GM23338 (cell line): Measurements from ENCODE around the gene GRIA1. TPM values are rescaled to one million over a fixed set of nuclear protein-coding genes. Genes with fewer than 3 reads are reported as not detected.

Source experiments
- ATAC-seq: fragments of 200-7000 bp; cut with Tn5 transposase; 3 replicates; pipeline ENCODE4 v1.9.1; 2020
- DNase-seq: peaks from one replicate; pipeline ENCODE4 v3.0.0-alpha.2; 2015; ENCODE audit warnings: low spot score
- H2AFZ ChIP-seq: fragments of 200-600 bp; sonication (generic); 2 replicates; pipeline ENCODE4 v1.8.0; 2016; ENCODE audit warnings: antibody characterized with exemption, mild to moderate bottlenecking, moderate library complexity
- H3F3A ChIP-seq: fragments of 200-600 bp; sonication (generic); replicated peaks from 2 replicates; pipeline ENCODE4 v1.8.0; 2017; ENCODE audit warnings: antibody characterized with exemption, mixed run types, low read depth
- H3K27ac ChIP-seq: fragments of 200-600 bp; sonication (generic); 2 replicates; pipeline ENCODE4 v1.6.1; 2016; ENCODE audit warnings: low read depth
- H3K27me3 ChIP-seq: fragments of 200-600 bp; sonication (generic); 2 replicates; pipeline ENCODE4 v1.8.0; 2016; ENCODE audit warnings: mild to moderate bottlenecking, mixed run types, moderate library complexity; ENCODE audit not compliant: insufficient read depth
- H3K36me3 ChIP-seq: fragments of 200-600 bp; sonication (generic); 2 replicates; pipeline ENCODE4 v1.8.0; 2016; ENCODE audit warnings: mild to moderate bottlenecking; ENCODE audit not compliant: insufficient read depth
- H3K4me1 ChIP-seq: fragments of 200-600 bp; sonication (generic); 2 replicates; pipeline ENCODE4 v1.8.0; 2016; ENCODE audit warnings: mild to moderate bottlenecking, moderate library complexity; ENCODE audit not compliant: insufficient read depth
- H3K4me2 ChIP-seq: fragments of 200-600 bp; sonication (generic); 2 replicates; pipeline ENCODE4 v1.7.1; 2017; ENCODE audit warnings: mixed run types
- H3K4me3 ChIP-seq: fragments of 200-600 bp; sonication (generic); 2 replicates; pipeline ENCODE4 v1.6.1; 2016; ENCODE audit warnings: mixed run types
- H3K79me2 ChIP-seq: fragments of 200-600 bp; sonication (generic); replicated peaks from 2 replicates; pipeline ENCODE4 v1.8.0; 2017; ENCODE audit warnings: mild to moderate bottlenecking; ENCODE audit not compliant: insufficient read depth
- H3K9me2 ChIP-seq: fragments of 200-600 bp; sonication (generic); 2 replicates; pipeline ENCODE4 v1.8.0; 2017; ENCODE audit not compliant: insufficient read depth
- H4K20me1 ChIP-seq: fragments of 200-600 bp; sonication (generic); replicated peaks from 2 replicates; pipeline ENCODE4 v1.8.0; 2017; ENCODE audit warnings: mild to moderate bottlenecking; ENCODE audit not compliant: insufficient read depth
- H3K27ac Mint-ChIP-seq: 2 replicates; pipeline ENCODE4 v1.8.0; 2020; ENCODE audit warnings: inconsistent platforms, mild to moderate bottlenecking, moderate library complexity, mixed read lengths
- H3K27me3 Mint-ChIP-seq: 3 replicates; pipeline ENCODE4 v1.8.0; 2022; ENCODE audit warnings: low read depth, mild to moderate bottlenecking, moderate library complexity, mixed read lengths, inconsistent platforms; ENCODE audit not compliant: insufficient read depth, poor library complexity
- H3K36me3 Mint-ChIP-seq: 3 replicates; pipeline ENCODE4 v1.8.0; 2021; ENCODE audit warnings: low read depth, mild to moderate bottlenecking, inconsistent platforms, moderate library complexity, mixed read lengths
- H3K4me1 Mint-ChIP-seq: 3 replicates; pipeline ENCODE4 v1.8.0; 2020; ENCODE audit warnings: mild to moderate bottlenecking, inconsistent platforms, mixed read lengths
- H3K4me3 Mint-ChIP-seq: 3 replicates; pipeline ENCODE4 v1.8.0; 2021; ENCODE audit warnings: moderate library complexity, mild to moderate bottlenecking, inconsistent platforms, mixed read lengths
- H3K9me3 Mint-ChIP-seq: 3 replicates; pipeline ENCODE4 v1.8.0; 2020; ENCODE audit warnings: moderate library complexity, mild to moderate bottlenecking, inconsistent platforms, mixed read lengths
- EZH2 ChIP-seq: fragments of 200-600 bp; sonication (generic); IDR thresholded peaks from one replicate; pipeline ENCODE4 v1.8.0; 2017; ENCODE audit warnings: antibody characterized with exemption, mild to moderate bottlenecking, low read depth; ENCODE audit not compliant: unreplicated experiment
- EZH2phosphoT487 ChIP-seq: fragments of 200-600 bp; sonication (generic); IDR thresholded peaks from one replicate; pipeline ENCODE4 v1.8.1; 2018; ENCODE audit warnings: antibody characterized with exemption; ENCODE audit not compliant: unreplicated experiment
- JUNB ChIP-seq: IDR thresholded peaks from one replicate; pipeline ENCODE4 v1.6.1; 2016; ENCODE audit warnings: antibody characterized with exemption; ENCODE audit not compliant: unreplicated experiment
- NANOG ChIP-seq: IDR thresholded peaks from 2 replicates; pipeline ENCODE4 v1.6.1; 2016; ENCODE audit warnings: antibody characterized with exemption, borderline replicate concordance
- STAT1 ChIP-seq: IDR thresholded peaks from one replicate; pipeline ENCODE4 v1.6.1; 2016; ENCODE audit warnings: antibody characterized with exemption; ENCODE audit not compliant: unreplicated experiment
- ZNF114 ChIP-seq: fragments of 250-450 bp; sonication (Bioruptor Pico); IDR thresholded peaks from 2 replicates; pipeline ENCODE4 v1.5.0; 2020; ENCODE audit warnings: mild to moderate bottlenecking, moderate library complexity
- ZNF331 ChIP-seq: fragments of 250-450 bp; sonication (Bioruptor Pico); IDR thresholded peaks from 2 replicates; pipeline ENCODE4 v1.5.0; 2020; ENCODE audit warnings: low read depth, mild to moderate bottlenecking, moderate library complexity
- polyA plus RNA-seq: library from polyadenylated mRNA; unstranded; fragments of >200 nt; fragmentation: Nextera tagmentation; extraction: Ambion mirVana; gene quantifications from 2 replicates; pipeline ENCODE4 v1.2.1, GENCODE V29; 2016
- total RNA-seq: library from RNA; depleted of rRNA; stranded (reverse); fragments of >200 nt; shearing (Covaris generic); gene quantifications from 2 replicates; pipeline ENCODE4 v1.2.3, GENCODE V29; 2014
- TF ChIP-seq, protein P1 (sequence below): IDR thresholded peaks from one replicate; pipeline ENCODE4 v1.6.1; 2018; ENCODE audit warnings: antibody characterized with exemption; ENCODE audit not compliant: unreplicated experiment
- TF ChIP-seq, protein P2 (sequence below): IDR thresholded peaks from 2 replicates; pipeline ENCODE4 v1.6.1; 2016; ENCODE audit warnings: antibody characterized with exemption
- TF ChIP-seq, protein P3 (sequence below): fragments of 250-450 bp; sonication (Bioruptor Pico); IDR thresholded peaks from 2 replicates; pipeline ENCODE4 v1.5.0; 2020; ENCODE audit warnings: mild to moderate bottlenecking, moderate library complexity

GRIA1 gene
- total and polyA plus RNA-seq, 2 experiments from 2014 or later, result 1.0 to 1.7 TPM

DNA sequence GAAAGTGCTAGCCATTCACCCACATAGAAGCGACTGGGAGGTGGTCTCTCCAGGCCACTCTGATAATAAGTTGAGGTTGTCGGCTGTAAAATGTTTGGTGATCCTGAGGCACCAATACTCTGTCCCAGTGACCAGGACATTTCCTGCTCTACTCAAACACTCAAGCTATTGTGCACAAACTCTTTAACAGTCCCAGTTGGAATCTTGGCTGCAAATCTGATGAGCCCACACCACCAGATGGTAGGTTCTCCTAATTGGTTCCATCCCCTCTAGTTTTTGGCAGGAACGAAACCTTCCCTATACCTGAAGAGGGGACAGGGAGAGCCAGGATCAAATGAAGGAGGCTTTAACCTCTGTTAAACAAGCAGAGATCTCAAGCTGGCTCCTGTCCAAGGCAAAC, 14.3 kb downstream of the GRIA1 start (continued):
- TF ChIP-seq EZH2, result no peak
- TF ChIP-seq ZNF331, result no peak
- TF ChIP-seq EZH2phosphoT487, result no peak
- TF ChIP-seq NANOG, result no peak
- TF ChIP-seq, protein P1, sequence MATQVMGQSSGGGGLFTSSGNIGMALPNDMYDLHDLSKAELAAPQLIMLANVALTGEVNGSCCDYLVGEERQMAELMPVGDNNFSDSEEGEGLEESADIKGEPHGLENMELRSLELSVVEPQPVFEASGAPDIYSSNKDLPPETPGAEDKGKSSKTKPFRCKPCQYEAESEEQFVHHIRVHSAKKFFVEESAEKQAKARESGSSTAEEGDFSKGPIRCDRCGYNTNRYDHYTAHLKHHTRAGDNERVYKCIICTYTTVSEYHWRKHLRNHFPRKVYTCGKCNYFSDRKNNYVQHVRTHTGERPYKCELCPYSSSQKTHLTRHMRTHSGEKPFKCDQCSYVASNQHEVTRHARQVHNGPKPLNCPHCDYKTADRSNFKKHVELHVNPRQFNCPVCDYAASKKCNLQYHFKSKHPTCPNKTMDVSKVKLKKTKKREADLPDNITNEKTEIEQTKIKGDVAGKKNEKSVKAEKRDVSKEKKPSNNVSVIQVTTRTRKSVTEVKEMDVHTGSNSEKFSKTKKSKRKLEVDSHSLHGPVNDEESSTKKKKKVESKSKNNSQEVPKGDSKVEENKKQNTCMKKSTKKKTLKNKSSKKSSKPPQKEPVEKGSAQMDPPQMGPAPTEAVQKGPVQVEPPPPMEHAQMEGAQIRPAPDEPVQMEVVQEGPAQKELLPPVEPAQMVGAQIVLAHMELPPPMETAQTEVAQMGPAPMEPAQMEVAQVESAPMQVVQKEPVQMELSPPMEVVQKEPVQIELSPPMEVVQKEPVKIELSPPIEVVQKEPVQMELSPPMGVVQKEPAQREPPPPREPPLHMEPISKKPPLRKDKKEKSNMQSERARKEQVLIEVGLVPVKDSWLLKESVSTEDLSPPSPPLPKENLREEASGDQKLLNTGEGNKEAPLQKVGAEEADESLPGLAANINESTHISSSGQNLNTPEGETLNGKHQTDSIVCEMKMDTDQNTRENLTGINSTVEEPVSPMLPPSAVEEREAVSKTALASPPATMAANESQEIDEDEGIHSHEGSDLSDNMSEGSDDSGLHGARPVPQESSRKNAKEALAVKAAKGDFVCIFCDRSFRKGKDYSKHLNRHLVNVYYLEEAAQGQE, result no peak
- TF ChIP-seq JUNB, result no peak
- TF ChIP-seq ZNF114 (CRISPR knock-in tag), result no peak

- H3K27me3 Mint-ChIP-seq, result peaks cover 2% of the 10 kb centered on the region
- no peak overlapping the region for H3K27ac Mint-ChIP-seq
- peak; percentile 59 for ATAC-seq
- H3K4me3 ChIP-seq, result no peak overlapping the region
- no peaks in the 10 kb centered on the region for H3F3A ChIP-seq
- no peak overlapping the region for H3K4me2 ChIP-seq
- H4K20me1 ChIP-seq, result no peaks in the 10 kb centered on the region
- H3K27ac ChIP-seq, result no peak overlapping the region
- H3K4me1 ChIP-seq, result no peaks in the 10 kb centered on the region
- H3K36me3 Mint-ChIP-seq, result peaks cover 7% of the 10 kb centered on the region; the same call in 2 of the 3 replicates
- no peak overlapping the region for H3K4me3 Mint-ChIP-seq
- no peaks in the 10 kb centered on the region for H3K36me3 ChIP-seq
- H2AFZ ChIP-seq, result no peak overlapping the region
- peaks cover 10% of the 10 kb centered on the region; the same call in 2 of the 3 replicates for H3K9me3 Mint-ChIP-seq
- TF ChIP-seq, protein P2, sequence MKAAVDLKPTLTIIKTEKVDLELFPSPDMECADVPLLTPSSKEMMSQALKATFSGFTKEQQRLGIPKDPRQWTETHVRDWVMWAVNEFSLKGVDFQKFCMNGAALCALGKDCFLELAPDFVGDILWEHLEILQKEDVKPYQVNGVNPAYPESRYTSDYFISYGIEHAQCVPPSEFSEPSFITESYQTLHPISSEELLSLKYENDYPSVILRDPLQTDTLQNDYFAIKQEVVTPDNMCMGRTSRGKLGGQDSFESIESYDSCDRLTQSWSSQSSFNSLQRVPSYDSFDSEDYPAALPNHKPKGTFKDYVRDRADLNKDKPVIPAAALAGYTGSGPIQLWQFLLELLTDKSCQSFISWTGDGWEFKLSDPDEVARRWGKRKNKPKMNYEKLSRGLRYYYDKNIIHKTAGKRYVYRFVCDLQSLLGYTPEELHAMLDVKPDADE, result no peak
- TF ChIP-seq STAT1 (no peak), ZNF331 (no peak), EZH2 (no peak)
- H3K79me2 ChIP-seq, result no peaks in the 10 kb centered on the region
- H3K27me3 ChIP-seq, result no peaks in the 10 kb centered on the region
- no peak for DNase-seq
- peaks cover 12% of the 10 kb centered on the region for H3K4me1 Mint-ChIP-seq
- H3K9me2 ChIP-seq, result peaks cover 22% of the 10 kb centered on the region
These were observed 18.2 kb downstream of the GRIA1 start for GRCh38 chr5:153508700-153509099.

- no peak overlapping the region for H3K4me3 ChIP-seq
- H3K36me3 ChIP-seq, result no peaks in the 10 kb centered on the region
- peaks cover 17% of the 10 kb centered on the region for H3K4me1 Mint-ChIP-seq
- H3K36me3 Mint-ChIP-seq, result peaks cover 7% of the 10 kb centered on the region; the same call in 2 of the 3 replicates
- DNase-seq, result no peak
- no peak overlapping the region for H3K27ac Mint-ChIP-seq
- ATAC-seq, result no peak
- no peaks in the 10 kb centered on the region for H3F3A ChIP-seq
- H2AFZ ChIP-seq, result no peak overlapping the region
- no peak overlapping the region for H3K27ac ChIP-seq
- no peak overlapping the region for H3K4me2 ChIP-seq
- H3K4me3 Mint-ChIP-seq, result no peak overlapping the region
- no peaks in the 10 kb centered on the region for H4K20me1 ChIP-seq
- no peaks in the 10 kb centered on the region; the same call in 1 of the 2 replicates for H3K4me1 ChIP-seq
- H3K27me3 Mint-ChIP-seq, result peaks cover 9% of the 10 kb centered on the region
- H3K27me3 ChIP-seq, result no peaks in the 10 kb centered on the region
- peaks cover 19% of the 10 kb centered on the region for H3K9me3 Mint-ChIP-seq
- H3K79me2 ChIP-seq, result no peaks in the 10 kb centered on the region
- peaks cover 14% of the 10 kb centered on the region for H3K9me2 ChIP-seq
- no peak for TF ChIP-seq ZNF331
- TF ChIP-seq, protein P3, sequence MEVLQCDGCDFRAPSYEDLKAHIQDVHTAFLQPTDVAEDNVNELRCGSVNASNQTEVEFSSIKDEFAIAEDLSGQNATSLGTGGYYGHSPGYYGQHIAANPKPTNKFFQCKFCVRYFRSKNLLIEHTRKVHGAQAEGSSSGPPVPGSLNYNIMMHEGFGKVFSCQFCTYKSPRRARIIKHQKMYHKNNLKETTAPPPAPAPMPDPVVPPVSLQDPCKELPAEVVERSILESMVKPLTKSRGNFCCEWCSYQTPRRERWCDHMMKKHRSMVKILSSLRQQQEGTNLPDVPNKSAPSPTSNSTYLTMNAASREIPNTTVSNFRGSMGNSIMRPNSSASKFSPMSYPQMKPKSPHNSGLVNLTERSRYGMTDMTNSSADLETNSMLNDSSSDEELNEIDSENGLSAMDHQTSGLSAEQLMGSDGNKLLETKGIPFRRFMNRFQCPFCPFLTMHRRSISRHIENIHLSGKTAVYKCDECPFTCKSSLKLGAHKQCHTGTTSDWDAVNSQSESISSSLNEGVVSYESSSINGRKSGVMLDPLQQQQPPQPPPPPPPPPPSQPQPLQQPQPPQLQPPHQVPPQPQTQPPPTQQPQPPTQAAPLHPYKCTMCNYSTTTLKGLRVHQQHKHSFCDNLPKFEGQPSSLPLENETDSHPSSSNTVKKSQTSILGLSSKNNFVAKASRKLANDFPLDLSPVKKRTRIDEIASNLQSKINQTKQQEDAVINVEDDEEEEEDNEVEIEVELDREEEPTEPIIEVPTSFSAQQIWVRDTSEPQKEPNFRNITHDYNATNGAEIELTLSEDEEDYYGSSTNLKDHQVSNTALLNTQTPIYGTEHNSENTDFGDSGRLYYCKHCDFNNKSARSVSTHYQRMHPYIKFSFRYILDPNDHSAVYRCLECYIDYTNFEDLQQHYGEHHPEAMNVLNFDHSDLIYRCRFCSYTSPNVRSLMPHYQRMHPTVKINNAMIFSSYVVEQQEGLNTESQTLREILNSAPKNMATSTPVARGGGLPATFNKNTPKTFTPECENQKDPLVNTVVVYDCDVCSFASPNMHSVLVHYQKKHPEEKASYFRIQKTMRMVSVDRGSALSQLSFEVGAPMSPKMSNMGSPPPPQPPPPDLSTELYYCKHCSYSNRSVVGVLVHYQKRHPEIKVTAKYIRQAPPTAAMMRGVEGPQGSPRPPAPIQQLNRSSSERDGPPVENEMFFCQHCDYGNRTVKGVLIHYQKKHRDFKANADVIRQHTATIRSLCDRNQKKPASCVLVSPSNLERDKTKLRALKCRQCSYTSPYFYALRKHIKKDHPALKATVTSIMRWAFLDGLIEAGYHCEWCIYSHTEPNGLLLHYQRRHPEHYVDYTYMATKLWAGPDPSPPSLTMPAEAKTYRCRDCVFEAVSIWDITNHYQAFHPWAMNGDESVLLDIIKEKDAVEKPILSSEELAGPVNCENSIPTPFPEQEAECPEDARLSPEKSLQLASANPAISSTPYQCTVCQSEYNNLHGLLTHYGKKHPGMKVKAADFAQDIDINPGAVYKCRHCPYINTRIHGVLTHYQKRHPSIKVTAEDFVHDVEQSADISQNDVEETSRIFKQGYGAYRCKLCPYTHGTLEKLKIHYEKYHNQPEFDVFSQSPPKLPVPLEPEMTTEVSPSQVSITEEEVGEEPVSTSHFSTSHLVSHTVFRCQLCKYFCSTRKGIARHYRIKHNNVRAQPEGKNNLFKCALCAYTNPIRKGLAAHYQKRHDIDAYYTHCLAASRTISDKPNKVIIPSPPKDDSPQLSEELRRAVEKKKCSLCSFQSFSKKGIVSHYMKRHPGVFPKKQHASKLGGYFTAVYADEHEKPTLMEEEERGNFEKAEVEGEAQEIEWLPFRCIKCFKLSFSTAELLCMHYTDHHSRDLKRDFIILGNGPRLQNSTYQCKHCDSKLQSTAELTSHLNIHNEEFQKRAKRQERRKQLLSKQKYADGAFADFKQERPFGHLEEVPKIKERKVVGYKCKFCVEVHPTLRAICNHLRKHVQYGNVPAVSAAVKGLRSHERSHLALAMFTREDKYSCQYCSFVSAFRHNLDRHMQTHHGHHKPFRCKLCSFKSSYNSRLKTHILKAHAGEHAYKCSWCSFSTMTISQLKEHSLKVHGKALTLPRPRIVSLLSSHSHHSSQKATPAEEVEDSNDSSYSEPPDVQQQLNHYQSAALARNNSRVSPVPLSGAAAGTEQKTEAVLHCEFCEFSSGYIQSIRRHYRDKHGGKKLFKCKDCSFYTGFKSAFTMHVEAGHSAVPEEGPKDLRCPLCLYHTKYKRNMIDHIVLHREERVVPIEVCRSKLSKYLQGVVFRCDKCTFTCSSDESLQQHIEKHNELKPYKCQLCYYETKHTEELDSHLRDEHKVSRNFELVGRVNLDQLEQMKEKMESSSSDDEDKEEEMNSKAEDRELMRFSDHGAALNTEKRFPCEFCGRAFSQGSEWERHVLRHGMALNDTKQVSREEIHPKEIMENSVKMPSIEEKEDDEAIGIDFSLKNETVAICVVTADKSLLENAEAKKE (CRISPR knock-in tag), result no peak
These were observed 21.2 kb downstream of the GRIA1 start for GRCh38 chr5:153511622-153512021.
